Measurements from ENCODE around the gene ERICH6.
"Not testable (repeated sequence)": the region's sequence is repeated elsewhere in the genome, so short reads cannot be mapped to it uniquely, and the experiment has no call there.

Gene ERICH6

DNA sequence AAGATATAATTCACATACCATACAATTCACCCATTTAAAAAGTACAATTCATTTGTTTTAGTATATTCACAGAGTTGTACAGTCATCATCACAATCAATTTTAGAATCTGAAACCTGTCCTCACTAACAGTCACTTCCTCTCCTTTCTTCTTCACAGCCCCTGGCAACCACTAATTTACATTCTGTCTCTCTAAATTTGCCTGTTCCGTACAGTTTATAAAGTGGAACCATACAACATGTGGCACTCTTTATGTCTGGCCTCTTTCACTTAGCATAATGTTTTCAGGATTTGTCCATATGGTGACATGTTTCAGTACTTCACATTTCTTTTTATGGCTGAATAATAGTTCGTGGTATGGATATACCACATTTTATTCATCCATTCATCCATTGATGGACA is 22.7 kb downstream of the ERICH6 start:
- DNase-seq (ENCODE audit: low read depth) = no peak

DNA sequence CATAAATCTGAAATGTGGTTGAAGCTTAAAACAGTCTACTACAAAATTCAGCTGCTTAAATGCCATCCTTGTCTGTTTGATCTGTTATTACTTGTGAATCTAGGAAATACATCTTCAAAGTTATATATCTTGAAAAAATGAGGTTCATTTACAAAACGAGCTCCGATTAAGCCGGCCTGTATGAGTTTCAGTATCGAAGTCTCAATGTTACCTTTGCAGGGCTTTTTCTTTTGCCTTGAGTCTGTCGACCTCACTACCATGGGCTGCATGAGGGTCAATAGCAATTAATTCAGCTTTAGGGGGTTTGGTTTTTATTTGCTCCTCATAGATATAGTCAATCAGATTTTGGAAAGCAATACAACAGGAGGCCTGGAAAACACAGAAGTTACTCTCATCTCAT is 23.2 kb downstream of the ERICH6 start:
- DNase-seq (ENCODE audit: low read depth) = no peak

DNA sequence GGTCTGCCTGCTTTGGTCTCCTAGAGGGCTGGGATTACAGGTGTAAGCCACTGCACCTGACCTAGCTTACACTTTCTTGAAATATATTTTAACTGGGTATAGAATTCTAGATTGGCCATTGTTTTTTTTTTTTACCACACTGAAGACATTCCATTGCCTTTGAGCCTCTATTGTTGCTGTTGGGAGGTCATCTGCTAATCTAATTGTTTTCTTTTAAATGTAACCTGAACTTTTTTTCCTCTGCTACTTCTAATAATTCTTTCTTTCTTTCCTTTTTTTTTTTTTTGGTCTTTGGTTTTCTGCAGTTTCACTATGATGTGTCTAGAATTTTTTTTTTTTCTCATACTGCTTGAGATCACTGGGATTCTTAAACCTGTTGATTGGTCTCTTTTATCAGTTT is 28.1 kb downstream of the ERICH6 start:
- no peak for DNase-seq (ENCODE audit: low read depth)

DNA sequence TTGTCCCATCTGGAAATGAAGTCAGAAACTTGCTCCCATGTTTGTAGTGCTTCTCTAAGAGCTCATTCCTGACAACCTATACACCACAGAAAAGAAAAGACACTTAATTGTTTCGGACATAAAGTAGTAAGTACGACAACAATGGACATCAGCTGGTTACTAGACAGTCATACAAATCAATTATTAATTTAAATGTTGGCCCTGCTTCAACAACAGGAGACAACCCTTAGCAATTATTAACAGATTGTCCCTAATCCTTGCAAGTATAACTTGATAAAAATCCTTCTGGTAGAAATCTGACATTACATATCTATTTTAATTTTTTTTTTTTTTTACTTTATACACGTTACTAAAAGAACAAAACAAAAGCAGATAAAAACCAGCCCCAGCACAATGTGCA is 29.8 kb downstream of the ERICH6 start:
- no peak for DNase-seq (ENCODE audit: low read depth)

DNA sequence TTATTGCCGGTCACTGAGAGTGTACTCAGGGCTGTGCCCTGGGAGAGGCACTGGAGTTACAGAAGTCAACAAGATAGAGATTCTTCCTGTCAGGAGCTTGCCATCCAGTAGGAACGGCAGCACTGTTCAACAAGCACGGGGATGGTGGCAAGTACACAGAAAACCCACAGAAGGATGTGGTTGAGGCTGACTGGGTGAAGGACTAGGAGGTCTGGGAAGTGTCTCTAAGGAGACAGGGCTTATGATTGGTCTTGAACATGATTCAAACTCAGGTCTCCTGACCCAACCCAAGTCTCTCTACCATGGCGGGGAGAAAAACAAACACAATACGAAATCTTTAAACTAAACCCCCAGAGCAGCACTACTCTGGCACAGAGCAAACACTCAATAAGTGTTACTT is 37.6 kb downstream of the ERICH6 start:
- DNase-seq (ENCODE audit: low read depth) = no peak

DNA sequence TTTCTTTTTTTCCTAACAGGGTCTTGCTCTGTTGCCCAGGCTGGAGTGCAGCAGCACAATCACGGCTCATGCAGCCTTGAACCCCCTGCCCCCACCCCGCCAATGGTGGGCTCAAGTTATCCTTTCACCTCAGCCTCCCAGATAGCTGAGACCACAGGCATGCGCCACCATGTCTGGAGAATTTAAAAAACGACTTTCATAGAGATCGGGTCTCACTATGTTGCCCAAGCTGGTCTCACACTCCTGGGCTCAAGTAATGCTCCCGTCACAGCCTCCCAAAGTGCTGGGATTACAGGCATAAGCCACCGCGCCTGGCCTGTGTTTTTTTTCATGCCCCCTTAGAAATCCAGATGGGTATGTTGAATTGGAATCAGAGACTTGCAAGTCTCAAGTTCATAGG is 40.3 kb downstream of the ERICH6 start:
- DNase-seq (ENCODE audit: low read depth) = no peak

DNA sequence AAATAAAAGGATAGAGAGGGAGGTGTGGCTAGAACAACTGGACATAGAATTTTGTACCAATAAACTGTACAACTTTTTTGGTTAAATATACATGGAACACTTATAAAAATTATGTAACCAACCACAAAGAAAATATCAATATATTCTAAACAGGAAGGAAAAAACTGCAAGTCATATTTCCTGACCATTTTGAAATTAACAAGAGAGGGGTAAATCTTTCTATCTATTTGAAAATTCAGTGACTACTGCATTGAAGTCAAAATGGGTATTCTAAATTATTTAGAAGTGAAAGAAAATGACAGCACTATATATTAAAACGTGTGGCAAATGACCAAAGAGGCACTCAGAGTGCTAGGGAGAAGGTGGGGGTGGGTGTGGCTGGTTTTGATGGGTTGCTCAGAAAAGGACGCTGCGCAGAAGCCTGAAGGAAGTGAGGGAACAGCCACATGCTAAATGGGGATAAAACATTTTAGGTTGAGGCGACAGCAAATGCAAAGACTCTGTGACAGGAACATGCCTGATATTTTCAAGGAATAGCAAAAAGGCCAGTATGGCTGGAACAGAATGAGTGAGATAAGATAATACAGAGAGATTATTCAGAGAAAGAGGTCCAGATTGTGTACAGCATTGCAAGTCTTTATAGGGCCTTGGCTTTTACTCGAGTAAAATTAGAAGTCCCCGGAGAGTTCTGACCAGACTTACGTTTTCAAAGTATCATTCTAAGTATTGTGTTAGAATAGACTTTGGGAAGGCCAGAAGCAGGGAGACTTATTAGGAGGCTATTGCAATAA is 41.1 kb downstream of the ERICH6 start:
- DNase-seq (ENCODE audit: low read depth) = no peak

DNA sequence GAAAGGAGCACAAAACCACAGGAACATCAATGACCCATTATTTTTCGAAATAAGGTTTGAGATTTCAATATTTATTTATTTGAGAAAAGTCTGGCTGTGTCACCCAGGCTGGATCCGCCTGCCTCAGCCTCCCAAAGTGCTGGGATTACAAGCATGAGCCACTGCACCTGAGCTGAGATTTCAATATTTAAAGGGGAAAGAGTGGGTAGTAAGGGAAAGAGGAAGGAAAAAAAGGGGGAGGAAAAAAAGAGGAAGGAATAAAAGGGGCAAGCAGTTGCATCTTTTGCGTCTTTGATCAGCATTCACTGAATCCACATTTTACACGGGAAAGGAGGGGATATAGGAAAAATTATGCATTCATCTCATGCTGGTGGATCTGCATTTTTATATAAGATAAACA is 47.4 kb downstream of the ERICH6 start:
- DNase-seq (ENCODE audit: low read depth) = no peak

DNA sequence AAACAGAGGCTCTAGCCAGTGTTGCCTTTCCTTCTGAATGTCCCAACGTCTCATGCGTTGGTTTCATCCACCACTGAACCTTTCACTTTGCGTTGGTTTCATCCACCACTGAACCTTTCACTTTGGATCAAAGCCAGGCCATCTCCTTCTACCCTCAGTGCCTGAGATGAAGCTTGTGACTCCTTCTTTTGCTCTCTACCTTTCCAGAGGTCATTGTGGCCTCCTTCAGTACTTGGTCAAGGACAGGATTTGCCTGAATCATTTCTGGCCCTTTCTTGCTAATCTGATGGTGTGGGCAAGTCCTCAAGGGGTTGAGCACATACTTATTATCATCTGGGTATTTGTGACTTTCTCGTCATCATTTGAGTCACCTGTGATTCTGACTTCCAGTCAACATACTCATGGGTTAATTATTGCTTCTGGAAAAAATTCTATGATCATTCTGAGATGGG is 50.6 kb downstream of the ERICH6 start:
- DNase-seq (ENCODE audit: low read depth) = no peak

DNA sequence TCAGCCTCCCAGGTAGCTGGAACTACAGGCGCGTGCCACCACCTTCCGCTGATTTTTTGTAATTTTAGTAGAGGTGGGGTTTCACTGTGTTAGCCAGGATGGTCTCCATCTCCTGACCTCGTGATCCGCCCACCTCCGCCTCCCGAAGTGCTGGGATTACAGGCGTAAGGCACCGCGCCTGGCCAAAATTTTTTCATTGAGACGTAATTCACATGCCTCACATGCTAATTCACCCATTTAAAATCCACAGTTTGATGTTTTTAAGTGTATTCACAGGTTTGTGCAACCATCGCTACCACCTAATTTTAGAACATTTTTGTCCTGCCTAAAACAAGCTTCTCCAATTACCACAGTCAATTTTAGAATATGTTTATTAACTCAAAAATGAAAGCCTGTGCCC is 63.5 kb downstream of the ERICH6 start:
- no peak for DNase-seq (ENCODE audit: low read depth)

DNA sequence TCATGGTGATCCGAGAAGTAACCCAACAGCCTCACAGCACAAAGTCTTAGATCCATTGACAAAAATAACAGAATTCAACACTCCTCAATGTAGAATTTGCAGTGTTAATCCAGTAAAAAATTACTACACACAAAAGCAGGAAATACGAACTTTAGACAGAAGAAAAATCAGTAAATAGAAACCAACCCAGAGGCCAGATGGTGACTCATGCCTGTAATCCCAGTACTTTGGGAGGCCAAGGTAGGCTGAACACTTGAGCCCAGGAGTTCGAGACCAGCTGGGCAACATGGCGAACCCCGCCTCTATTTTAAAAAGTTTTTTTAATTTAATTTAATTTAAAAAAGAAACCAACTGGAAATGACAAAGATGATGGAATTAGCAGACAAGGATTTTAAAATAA is 64.5 kb downstream of the ERICH6 start:
- no peak for DNase-seq (ENCODE audit: low read depth)

DNA sequence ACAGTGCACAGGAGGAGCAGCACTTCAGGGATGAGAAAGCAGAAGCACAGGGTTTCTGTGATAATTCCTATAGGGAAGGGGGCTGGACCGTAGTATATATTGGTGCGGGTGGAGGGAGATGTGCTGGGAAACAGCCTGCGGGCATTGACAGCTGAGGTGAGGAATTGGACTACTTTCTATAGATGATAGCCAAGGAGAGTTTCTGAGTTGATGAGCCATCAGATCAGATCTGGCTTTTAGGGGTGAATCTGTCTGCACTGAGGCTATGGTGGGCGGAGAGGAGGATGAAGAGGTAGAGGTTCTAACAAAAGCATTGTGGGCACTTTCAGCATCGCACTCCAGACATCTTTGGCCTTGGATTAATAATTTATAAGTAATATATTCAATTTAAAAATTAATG is 67.5 kb downstream of the ERICH6 start:
- DNase-seq (ENCODE audit: low read depth) = no peak

DNA sequence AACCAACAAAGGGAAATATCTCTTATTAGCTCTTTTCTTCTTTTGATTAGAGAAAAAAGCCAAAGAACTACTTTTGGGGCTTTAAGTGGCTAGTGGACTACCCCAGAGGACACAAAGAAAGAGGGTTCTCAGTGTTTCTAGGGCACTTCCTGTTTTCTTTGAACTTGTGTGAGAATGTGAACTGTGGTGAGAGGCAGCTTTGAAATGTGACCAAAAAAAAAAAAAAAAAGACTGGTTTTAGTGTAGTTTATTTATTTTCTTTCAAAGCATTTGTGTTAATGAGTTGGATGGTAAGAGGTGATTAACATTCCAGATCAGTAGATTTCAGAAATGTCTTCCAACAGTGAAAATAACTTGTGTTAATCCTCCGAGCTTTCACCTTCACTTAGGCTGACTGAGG is 68.2 kb downstream of the ERICH6 start:
- no peak for DNase-seq (ENCODE audit: low read depth)

DNA sequence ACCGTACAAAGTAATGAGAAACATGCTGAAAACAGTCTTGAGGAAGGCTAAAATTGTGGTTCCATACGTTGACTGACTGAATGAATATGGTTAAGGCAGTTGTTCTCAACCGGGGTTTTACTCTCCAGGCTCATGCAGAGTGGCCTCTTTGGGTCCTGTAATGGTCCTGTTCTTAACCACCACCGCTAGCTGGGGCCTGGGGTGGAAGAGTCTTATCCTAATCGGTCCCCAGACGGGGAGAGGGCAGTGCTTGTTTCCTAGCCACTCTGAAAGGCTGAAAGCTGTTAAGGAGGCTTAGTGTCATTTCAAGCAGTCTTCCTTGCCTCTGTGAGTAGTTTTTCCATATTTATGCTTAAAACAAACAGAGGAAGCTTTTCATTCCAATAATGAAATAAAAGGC is 68.6 kb downstream of the ERICH6 start:
- DNase-seq (ENCODE audit: low read depth) = no peak

DNA sequence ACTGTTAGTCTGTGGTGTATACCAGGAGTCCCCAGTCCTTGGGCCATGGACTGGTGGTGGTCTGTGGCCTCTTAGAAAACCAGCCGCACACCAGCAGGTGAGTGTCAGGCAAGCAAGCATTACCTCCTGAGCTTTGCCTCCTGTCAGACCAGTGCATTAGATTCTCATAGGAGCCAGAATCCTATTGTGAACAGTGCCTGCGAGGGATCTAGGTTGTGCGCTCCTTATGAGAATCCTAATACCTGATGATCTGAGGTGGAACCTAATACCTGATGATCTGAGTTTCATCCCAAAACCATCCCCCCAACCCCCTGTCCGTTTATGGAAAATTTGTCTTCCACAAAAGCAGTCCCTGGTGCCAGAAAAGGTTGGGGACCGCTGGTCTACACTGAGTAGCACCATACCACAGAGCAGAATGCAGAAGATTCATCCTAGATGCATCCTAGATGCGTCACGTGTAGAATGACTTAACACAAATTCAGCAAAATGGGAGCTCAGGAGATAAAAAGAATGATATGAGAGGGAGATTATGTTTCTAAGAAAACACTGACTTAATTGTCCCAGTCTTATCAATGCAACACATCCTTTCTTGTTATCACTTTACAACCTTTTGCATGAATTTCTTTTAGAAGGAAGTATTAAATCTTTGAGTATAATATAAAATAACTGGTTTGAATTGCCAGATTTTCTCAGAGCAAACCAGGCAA is 72.1 kb downstream of the ERICH6 start:
- DNase-seq (ENCODE audit: low read depth) = no peak

DNA sequence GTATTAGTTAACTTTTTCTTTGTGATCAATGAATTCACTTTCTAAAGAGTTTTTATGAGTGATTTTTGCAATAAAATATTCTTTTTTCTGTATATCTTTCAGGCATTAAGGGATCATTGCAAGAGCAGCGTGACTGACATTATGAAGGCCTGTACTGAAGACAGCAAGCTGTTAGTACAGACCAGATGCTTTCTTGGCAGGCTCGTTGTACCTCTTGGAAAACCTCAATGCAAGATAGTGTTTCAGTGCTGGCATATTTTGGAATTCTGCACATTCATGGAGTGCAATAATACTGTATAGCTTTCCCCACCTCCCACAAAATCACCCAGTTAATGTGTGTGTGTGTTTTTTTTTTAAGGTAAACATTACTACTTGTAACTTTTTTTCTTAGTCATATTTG is 76.2 kb downstream of the ERICH6 start:
- no peak for DNase-seq (ENCODE audit: low read depth)

DNA sequence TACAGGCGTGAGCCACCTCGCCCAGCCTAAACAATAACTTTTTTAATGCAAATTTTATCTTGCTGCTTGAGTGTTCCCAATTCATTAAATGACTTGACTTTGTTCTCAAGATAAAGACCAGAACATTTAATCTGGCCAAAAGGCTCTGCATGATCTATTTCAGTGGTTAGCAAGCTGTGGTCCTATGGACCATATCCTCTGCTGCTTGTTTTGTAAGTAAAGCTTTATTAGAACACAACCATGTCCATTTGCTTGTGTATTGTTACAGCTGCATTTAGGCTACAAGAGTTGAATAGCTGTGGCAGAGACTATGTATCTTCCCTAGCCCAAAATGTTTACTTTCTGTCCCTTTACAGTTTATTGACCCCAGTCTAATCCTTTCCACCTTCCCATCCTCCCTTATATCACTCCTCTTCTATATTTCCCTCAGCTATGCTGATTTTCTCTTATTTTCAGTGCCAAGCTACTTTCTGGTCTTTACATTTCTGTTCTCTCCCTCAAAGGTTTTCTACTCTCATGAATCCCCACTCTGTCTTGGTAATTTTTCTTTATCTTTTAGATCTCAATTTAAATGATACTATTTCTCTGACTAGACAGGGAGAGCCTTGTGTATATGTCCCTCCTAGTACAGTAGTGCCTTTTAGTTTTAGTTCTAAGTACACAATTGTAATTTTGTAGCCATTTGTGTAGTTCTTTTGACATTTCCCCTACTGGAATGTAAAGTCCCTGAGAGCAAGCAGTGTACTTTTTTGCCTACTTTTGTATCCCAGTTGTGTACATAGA is 77.4 kb downstream of the ERICH6 start:
- DNase-seq (ENCODE audit: low read depth) = no peak

DNA sequence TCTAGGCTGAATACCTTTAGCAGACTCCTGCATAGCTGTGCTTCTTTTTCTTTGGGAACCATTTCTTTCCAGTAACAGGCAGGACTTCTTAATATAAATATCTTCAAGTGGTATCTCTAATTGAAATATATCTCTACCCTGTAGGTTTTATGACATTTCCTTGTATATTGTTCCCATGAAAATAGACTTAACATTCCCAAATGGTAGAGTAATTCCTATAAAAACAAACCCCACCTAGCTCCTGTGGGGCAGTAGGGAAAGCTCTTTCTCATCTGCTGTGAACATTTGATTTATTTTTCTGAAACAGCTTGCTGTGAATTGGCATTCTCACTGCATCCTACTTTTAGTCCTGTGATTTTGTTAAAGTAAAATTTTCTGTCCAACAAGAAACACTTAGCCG is 79.8 kb downstream of the ERICH6 start:
- no peak for DNase-seq (ENCODE audit: low read depth)

DNA sequence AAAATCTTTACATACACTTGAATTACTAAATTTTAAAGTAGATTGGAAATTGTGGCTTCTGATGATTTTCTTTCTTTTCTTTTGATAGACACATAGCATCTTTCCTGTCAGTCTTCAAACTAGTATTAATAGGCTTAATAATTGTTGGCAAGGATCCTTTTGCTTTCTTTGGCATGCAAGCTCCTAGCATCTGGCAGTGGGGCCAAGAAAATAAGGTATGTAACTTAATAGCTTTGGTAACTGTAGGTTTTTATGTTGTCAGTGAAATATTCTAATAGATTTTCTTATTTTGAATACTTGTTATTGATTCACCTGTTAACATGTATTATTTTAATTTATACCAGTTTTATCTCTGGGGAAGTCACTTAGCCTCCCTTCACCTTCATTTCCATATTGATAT is 80.8 kb downstream of the ERICH6 start:
- not testable (repeated sequence) for DNase-seq (ENCODE audit: low read depth)

DNA sequence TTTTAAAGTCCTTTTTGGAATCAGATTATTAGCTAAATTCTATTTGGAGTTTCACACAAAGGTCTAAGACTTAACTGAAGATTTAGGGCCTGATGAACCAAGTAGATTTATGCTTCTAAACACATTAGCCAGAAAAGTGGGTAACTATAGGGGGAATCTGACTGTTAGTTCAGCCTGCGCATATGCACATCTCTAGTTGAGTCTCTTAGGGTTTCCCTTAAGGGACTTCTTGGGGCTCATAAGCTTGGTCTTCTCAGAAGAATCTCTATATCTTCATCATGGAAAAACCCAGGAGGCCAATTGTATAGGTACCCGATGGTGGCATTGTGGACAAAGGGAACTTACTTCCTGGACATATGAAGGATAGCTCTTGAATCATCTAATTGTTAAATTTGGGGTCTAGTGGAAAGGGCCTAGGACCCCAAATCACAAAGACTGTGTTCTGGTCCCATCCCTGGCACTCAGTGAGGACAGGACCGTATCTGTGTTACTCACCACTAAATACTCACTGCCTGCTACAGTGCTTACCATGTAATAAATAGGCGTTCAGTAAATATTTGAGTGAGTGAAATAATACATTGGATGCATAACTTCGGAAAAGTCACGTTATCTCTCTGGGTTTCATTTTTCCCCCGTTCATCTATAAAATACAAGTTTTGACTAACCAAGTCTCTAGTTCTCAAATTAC is 83.6 kb downstream of the ERICH6 start:
- no peak for DNase-seq (ENCODE audit: low read depth)

DNA sequence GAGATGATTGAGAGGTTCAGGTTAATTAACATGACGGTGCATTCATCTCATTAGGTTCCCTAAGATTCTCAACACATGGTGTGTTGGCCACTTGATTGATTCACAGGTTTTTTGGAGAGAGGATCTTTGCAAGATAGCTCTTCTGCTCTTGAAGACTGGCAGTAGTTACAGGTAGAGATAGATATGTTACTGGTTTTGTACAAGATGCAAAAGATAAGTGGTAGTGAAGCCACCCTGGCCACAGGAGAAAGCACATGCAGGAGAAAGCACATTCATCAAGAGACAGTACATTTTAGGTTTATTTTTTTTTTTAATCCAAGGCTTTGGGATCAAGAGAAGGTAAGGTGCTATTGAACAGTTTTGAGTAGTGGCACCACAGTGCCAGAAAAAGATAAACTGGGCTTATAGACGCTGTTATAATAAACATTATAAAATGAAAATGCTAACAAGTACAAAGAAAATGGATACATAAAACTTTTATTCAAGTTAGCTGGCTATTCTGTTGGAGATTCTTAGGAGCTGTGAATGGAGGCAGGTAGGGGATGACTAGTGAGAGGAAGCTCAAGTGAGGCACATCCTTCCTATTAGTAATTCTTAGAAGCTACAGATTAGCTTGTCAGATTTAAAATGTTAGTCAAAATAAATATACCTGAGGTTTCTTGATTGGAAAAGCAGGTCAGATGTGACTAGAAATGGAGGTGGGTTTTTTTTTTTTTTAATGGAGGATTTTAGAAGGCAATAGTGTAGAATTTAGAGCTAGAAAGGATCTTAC is 89.8 kb downstream of the ERICH6 start:
- no peak for DNase-seq (ENCODE audit: low read depth)

DNA sequence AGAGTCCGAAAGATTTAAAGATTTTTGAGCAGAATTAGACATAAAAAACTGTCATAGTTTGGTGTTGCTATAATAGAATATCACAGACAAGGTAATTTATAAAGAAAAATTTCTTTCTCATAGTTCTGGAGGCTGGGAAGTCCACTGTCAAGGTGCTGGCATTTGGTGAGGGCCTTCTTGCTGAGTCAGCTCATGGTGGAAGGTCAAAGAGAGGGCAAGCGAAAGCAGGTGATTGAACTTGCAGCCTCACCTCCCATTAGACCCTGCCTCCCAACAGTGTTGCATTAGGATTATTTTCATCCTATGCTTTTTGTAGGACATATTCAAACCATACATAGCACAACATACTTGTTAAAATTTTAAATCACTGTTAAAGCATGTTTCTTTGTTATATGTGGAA is 90.7 kb downstream of the ERICH6 start:
- no peak for DNase-seq (ENCODE audit: low read depth)
